HepG2 (cell line): ENCODE data around the gene CENPC. TPM values are rescaled to one million over a fixed set of nuclear protein-coding genes. Genes with fewer than 3 reads are reported as not detected.

Experiments
- ATAC-seq: fragments of 200-7000 bp; cut with Tn5 transposase; 3 replicates; pipeline ENCODE4 v1.9.1; 2020; ENCODE audit warnings: mild to moderate bottlenecking, moderate library complexity
- Bru-seq: library from RNA; stranded (reverse); fragments of 400-500 nt; gene quantifications from one replicate; lab custom pipeline; 2021; lab: Mats Ljungman, UMichigan
- BruChase-seq, 2 experiments: library from RNA; stranded (reverse); fragments of 400-500 nt; gene quantifications; one replicate each; lab custom pipeline; 2021; lab: Mats Ljungman, UMichigan
- BruUV-seq: library from RNA; stranded (reverse); fragments of 400-500 nt; replicated peaks from 2 replicates; lab custom pipeline; 2021; lab: Mats Ljungman, UMichigan
- CTCF ChIA-PET: fragments of 300-600 bp; formaldehyde crosslinking; extraction: SDS; loops from one replicate; lab custom pipeline; 2021; ENCODE audit warnings: low total read pairs, inconsistent platforms, low intra/inter-chr PET ratio; lab: Yijun Ruan, JAX
- POLR2A ChIA-PET: fragments of 350-600 bp; sonication (Branson Sonifier 250); formaldehyde crosslinking; loops from one replicate; lab custom pipeline; 2020; ENCODE audit warnings: antibody characterized with exemption, inconsistent platforms; lab: Yijun Ruan, JAX
- DNase-seq: peaks from one replicate; pipeline ENCODE4 v3.0.0-alpha.2; 2015; ENCODE audit warnings: low spot score
- FAIRE-seq: peaks from 3 replicates; lab custom pipeline; 2011; peaks lifted over from hg19 to GRCh38; lab: Jason Lieb, UNC
- H2AFZ ChIP-seq: one replicate; pipeline ENCODE4 v1.6.1; 2011; ENCODE audit warnings: low read length, inconsistent platforms
- H3K27ac ChIP-seq: fragments of 300-600 bp; 3 replicates; pipeline ENCODE4 v1.8.0; 2011; ENCODE audit warnings: mixed run types, mild to moderate bottlenecking, mixed read lengths, low read length, inconsistent platforms; ENCODE audit not compliant: insufficient read depth; ENCODE audit errors: extremely low read length
- H3K27me3 ChIP-seq, 2 experiments: fragments of 200-600 bp in 1 of 2; 2 replicates in 1 of 2; 3 replicates in 1 of 2; pipeline versions ENCODE4 v1.6.0 to v1.8.0; 2011; ENCODE audit warnings: low read length in 2 of 2, mild to moderate bottlenecking in 2 of 2, moderate library complexity in 2 of 2, inconsistent platforms in 1 of 2; ENCODE audit not compliant: insufficient read depth in 2 of 2, control insufficient read depth in 1 of 2
- H3K36me3 ChIP-seq, 2 experiments: fragments of 200-600 bp in 1 of 2; replicated peaks in 1 of 2; 2 replicates in 1 of 2; 3 replicates in 1 of 2; pipeline versions ENCODE4 v1.5.1 to v1.8.0; 2011; ENCODE audit warnings: low read length in 2 of 2, inconsistent platforms in 1 of 2; ENCODE audit not compliant: insufficient read depth in 2 of 2, control insufficient read depth in 1 of 2
- H3K4me1 ChIP-seq: 2 replicates; pipeline ENCODE4 v1.5.1; 2012; ENCODE audit warnings: low read length, inconsistent platforms; ENCODE audit not compliant: insufficient read depth
- H3K4me2 ChIP-seq: 2 replicates; pipeline ENCODE4 v1.6.0; 2011; ENCODE audit warnings: low read depth, low read length, inconsistent platforms
- H3K4me3 ChIP-seq, 3 experiments: fragments of 200-600 bp in 1 of 3; sonication (generic), shearing (Covaris generic) in 1 of 3; replicated peaks in 1 of 3; 2 replicates each; pipeline ENCODE4 v1.5.1; 2011 to 2016; ENCODE audit warnings: low read length in 3 of 3, inconsistent platforms in 2 of 3, low read depth in 2 of 3, mild to moderate bottlenecking in 2 of 3, control low read depth in 1 of 3, mixed read lengths in 1 of 3; ENCODE audit not compliant: insufficient read depth in 1 of 3
- H3K79me2 ChIP-seq: one replicate; pipeline ENCODE4 v1.6.1; 2011; ENCODE audit warnings: low read length, inconsistent platforms; ENCODE audit not compliant: insufficient read depth
- H3K9ac ChIP-seq: 2 replicates; pipeline ENCODE4 v1.6.0; 2011; ENCODE audit warnings: mild to moderate bottlenecking, low read depth, low read length, inconsistent platforms; ENCODE audit not compliant: insufficient read depth
- H3K9me3 ChIP-seq: 2 replicates; pipeline ENCODE4 v1.5.1; 2012; ENCODE audit warnings: mild to moderate bottlenecking, low read length
- H4K20me1 ChIP-seq: 2 replicates; pipeline ENCODE4 v1.6.0; 2011; ENCODE audit warnings: inconsistent platforms, mild to moderate bottlenecking, low read length, moderate library complexity; ENCODE audit not compliant: insufficient read depth
- HCFC1 ChIP-seq: fragments of 150-350 bp; IDR thresholded peaks from 2 replicates; pipeline ENCODE4 v1.6.1; 2014; ENCODE audit warnings: low read depth, low read length
- MXD4 ChIP-seq: IDR thresholded peaks from 2 replicates; pipeline ENCODE4 v1.6.1; 2016; ENCODE audit warnings: mild to moderate bottlenecking, missing biosample characterization, missing genetic modification reagents
- MYNN ChIP-seq: sonication (generic); formaldehyde crosslinking; IDR thresholded peaks from 2 replicates; pipeline ENCODE4 v1.4.0; 2020; ENCODE audit warnings: mild to moderate bottlenecking, low read depth, missing genetic modification reagents
- NAIF1 ChIP-seq: sonication (generic); formaldehyde crosslinking; IDR thresholded peaks from 2 replicates; pipeline ENCODE4 v1.5.0; 2020; ENCODE audit warnings: mild to moderate bottlenecking, missing genetic modification reagents, borderline replicate concordance
- NCOA5 ChIP-seq: sonication (generic); formaldehyde crosslinking; IDR thresholded peaks from 2 replicates; pipeline ENCODE4 v1.4.0; 2020; ENCODE audit warnings: missing genetic modification reagents
- PAX8 ChIP-seq: sonication (generic); formaldehyde crosslinking; IDR thresholded peaks from 2 replicates; pipeline ENCODE4 v1.8.0; 2022; ENCODE audit warnings: mild to moderate bottlenecking, missing genetic modification reagents, borderline replicate concordance
- SNAI1 ChIP-seq: sonication (generic); formaldehyde crosslinking; IDR thresholded peaks from 2 replicates; pipeline ENCODE4 v1.5.0; 2020; ENCODE audit warnings: mild to moderate bottlenecking, missing genetic modification reagents, borderline replicate concordance
- TRIM24 ChIP-seq: sonication (generic); formaldehyde crosslinking; IDR thresholded peaks from 2 replicates; pipeline ENCODE4 v1.8.0; 2022; ENCODE audit warnings: mild to moderate bottlenecking, missing genetic modification reagents
- ZNF138 ChIP-seq: sonication (generic); formaldehyde crosslinking; IDR thresholded peaks from 2 replicates; pipeline ENCODE4 v1.5.0; 2020; ENCODE audit warnings: mild to moderate bottlenecking, low read depth, missing genetic modification reagents
- ZNF746 ChIP-seq: sonication (generic); formaldehyde crosslinking; IDR thresholded peaks from 2 replicates; pipeline ENCODE4 v1.8.0; 2022; ENCODE audit warnings: mild to moderate bottlenecking, missing genetic modification reagents
- ZNF775 ChIP-seq: sonication (generic); formaldehyde crosslinking; IDR thresholded peaks from 2 replicates; pipeline ENCODE4 v1.4.0; 2020; ENCODE audit warnings: missing genetic modification reagents, mild to moderate bottlenecking, moderate library complexity, borderline replicate concordance
- WGBS: methylation state at CpG from one replicate; pipeline ENCODE4 v1.1.6; 2017; ENCODE audit warnings: low lambda C conversion rate; 5-methylcytosine and 5-hydroxymethylcytosine counted together
- in situ Hi-C: cut with HindIII; loops from 2 replicates; pipeline ENCODE4 v1.10.0; 2017; ENCODE audit warnings: low pct_unique_long_range_greater_than_20kb; ENCODE audit not compliant: extremely low pct_ligation_motif_present
- intact Hi-C: fragments of 100-400 bp; cut with micrococcal nuclease; formaldehyde crosslinking; loops from one replicate; pipeline ENCODE4 v1.10.0; 2022; ENCODE audit not compliant: unreplicated experiment
- long read RNA-seq, 2 experiments: library from RNA in 1 of 2; library from polyadenylated mRNA in 1 of 2; stranded (forward) in 1 of 2; unstranded in 1 of 2; transcript quantifications; one replicate each; pipeline ENCODE4 v2.0.0, GENCODE V29; 2019 to 2022
- polyA minus RNA-seq, 3 experiments: library from RNA; depleted of rRNA, polyadenylated mRNA; stranded (reverse); fragments of >200 nt; gene quantifications; 2 replicates each; pipeline ENCODE4 v1.2.3, GENCODE V29; 2011; ENCODE audit warnings: low replicate concordance in 1 of 3
- polyA plus RNA-seq, 8 experiments: library from polyadenylated mRNA; depleted of rRNA in 3 of 8; stranded (reverse) in 7 of 8; unstranded in 1 of 8; fragments of >200 nt; fragmentation: Illumina TruSeq in 4 of 8; extraction: Trizol in 4 of 8; gene quantifications; 2 replicates each; pipeline versions ENCODE4 v1.2.1 to v1.2.3, GENCODE V29; 2011 to 2016; ENCODE audit warnings: low read depth in 4 of 8, missing spikeins in 1 of 8, mixed read lengths in 1 of 8; ENCODE audit not compliant: insufficient read depth in 1 of 8
- total RNA-seq, 5 experiments: library from RNA; depleted of rRNA; stranded (reverse); fragments of >200 nt; fragmentation: Illumina TruSeq; extraction: Trizol; gene quantifications; 2 replicates each; pipeline ENCODE4 v1.2.3, GENCODE V29; 2016; ENCODE audit warnings: low read depth in 1 of 5

CENPC gene, protein sequence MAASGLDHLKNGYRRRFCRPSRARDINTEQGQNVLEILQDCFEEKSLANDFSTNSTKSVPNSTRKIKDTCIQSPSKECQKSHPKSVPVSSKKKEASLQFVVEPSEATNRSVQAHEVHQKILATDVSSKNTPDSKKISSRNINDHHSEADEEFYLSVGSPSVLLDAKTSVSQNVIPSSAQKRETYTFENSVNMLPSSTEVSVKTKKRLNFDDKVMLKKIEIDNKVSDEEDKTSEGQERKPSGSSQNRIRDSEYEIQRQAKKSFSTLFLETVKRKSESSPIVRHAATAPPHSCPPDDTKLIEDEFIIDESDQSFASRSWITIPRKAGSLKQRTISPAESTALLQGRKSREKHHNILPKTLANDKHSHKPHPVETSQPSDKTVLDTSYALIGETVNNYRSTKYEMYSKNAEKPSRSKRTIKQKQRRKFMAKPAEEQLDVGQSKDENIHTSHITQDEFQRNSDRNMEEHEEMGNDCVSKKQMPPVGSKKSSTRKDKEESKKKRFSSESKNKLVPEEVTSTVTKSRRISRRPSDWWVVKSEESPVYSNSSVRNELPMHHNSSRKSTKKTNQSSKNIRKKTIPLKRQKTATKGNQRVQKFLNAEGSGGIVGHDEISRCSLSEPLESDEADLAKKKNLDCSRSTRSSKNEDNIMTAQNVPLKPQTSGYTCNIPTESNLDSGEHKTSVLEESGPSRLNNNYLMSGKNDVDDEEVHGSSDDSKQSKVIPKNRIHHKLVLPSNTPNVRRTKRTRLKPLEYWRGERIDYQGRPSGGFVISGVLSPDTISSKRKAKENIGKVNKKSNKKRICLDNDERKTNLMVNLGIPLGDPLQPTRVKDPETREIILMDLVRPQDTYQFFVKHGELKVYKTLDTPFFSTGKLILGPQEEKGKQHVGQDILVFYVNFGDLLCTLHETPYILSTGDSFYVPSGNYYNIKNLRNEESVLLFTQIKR
- total RNA-seq (2016; rRNA removed; fragmentation: Illumina TruSeq; extraction: Trizol) = 15.7 and 16.4 TPM in 2 replicates
- 4.8 and 7.5 TPM in 2 replicates for total RNA-seq (2016; cell fraction: cytosol; rRNA removed; fragmentation: Illumina TruSeq; extraction: Trizol; ENCODE audit: low read depth)
- total RNA-seq (2016; cell fraction: insoluble cytoplasmic fraction; rRNA removed; fragmentation: Illumina TruSeq; extraction: Trizol) = 16.0 and 16.4 TPM in 2 replicates
- total RNA-seq (2016; cell fraction: membrane; rRNA removed; fragmentation: Illumina TruSeq; extraction: Trizol) = 4.0 and 4.5 TPM in 2 replicates
- 37.5 and 45.8 TPM in 2 replicates for total RNA-seq (2016; cell fraction: nucleus; rRNA removed; fragmentation: Illumina TruSeq; extraction: Trizol)
- 3.3 and 4.7 TPM in 2 replicates for polyA plus RNA-seq (2011; rRNA removed)
- 1.1 and 1.3 TPM in 2 replicates for polyA plus RNA-seq (2011; cell fraction: cytosol; rRNA removed)
- 5.6 and 6.0 TPM in 2 replicates for polyA plus RNA-seq (2011; cell fraction: nucleus; rRNA removed)
- polyA plus RNA-seq (2012) = 3.2 and 6.3 TPM in 2 replicates
- 0.22 and 0.40 TPM in 2 replicates for polyA plus RNA-seq (2016; cell fraction: cytosol; fragmentation: Illumina TruSeq; extraction: Trizol; ENCODE audit: low read depth)
- polyA plus RNA-seq (2016; cell fraction: insoluble cytoplasmic fraction; fragmentation: Illumina TruSeq; extraction: Trizol; ENCODE audit: low read depth) = 10.2 and 10.9 TPM in 2 replicates
- 0.55 and 0.59 TPM in 2 replicates for polyA plus RNA-seq (2016; cell fraction: membrane; fragmentation: Illumina TruSeq; extraction: Trizol; ENCODE audit: low read depth)
- polyA plus RNA-seq (2016; cell fraction: nucleus; fragmentation: Illumina TruSeq; extraction: Trizol; ENCODE audit: insufficient read depth, low read depth) = 19.2 and 19.7 TPM in 2 replicates
- 4.4 and 6.1 TPM in 2 replicates for polyA minus RNA-seq (2011; rRNA and poly(A)+ RNA removed; ENCODE audit: low replicate concordance)
- polyA minus RNA-seq (2011; cell fraction: cytosol; rRNA and poly(A)+ RNA removed) = 3.5 and 3.8 TPM in 2 replicates
- 60.2 and 78.0 TPM in 2 replicates for polyA minus RNA-seq (2011; cell fraction: nucleus; rRNA and poly(A)+ RNA removed)
- Bru-seq, nascent RNA = percentile 82 among the genes with signal in this experiment
- percentile 65 among the genes with signal in this experiment for BruChase-seq, experiment 1, labeled RNA remaining after a 6-hour chase
- BruChase-seq, experiment 2, labeled RNA remaining after a 2-hour chase = percentile 71 among the genes with signal in this experiment
- long read RNA-seq, experiment 1, partial matches to known transcripts = 6 of 6 reads
- long read RNA-seq, experiment 1, other reads (novel, unspliced or antisense) = 0 of 6 reads
- long read RNA-seq, experiment 2, full-length matches to known transcripts = 3 of 6 reads
- long read RNA-seq, experiment 2, partial matches to known transcripts = 3 of 6 reads
- long read RNA-seq, experiment 2, other reads (novel, unspliced or antisense) = 0 of 6 reads

GRCh38 chr4:67545199-67546003 is at the start of gene CENPC:
CENPC (minus strand) TSS chr4:67545503; CDS start chr4:67545355, 148 bp downstream.
- H3K9ac ChIP-seq = peak within 1 kb of the TSS; percentile 98
- peaks cover 36% of the 10 kb centered on the region for H3K4me1 ChIP-seq
- intact Hi-C loops (loop anchor here (2.0 to 5.0 kb wide), 5 partner anchors 19 to 632 kb away; partner anchors contain the start of gene UBA6), in situ Hi-C loops (loop anchor here (25.0 kb wide), 1 partner anchor 617 kb away; no protein-coding TSS in a partner anchor)
- H2AFZ ChIP-seq = peak within 1 kb of the TSS; percentile 74
- CTCF ChIA-PET = no interaction called here
- H3K9me3 ChIP-seq = no peaks in the 10 kb centered on the region
- FAIRE-seq (peak; percentile 70), DNase-seq (peak; percentile 96), ATAC-seq (peak; percentile 99)
- WGBS = 1% methylated on average over 21 of the region's 53 CpGs
- peak within 1 kb of the TSS; percentile 96 for H3K27ac ChIP-seq
- peaks cover 0 to 8% of the 10 kb centered on the region in 2 experiments; a peak in 2 of 5 replicates for H3K36me3 ChIP-seq
- no peaks in the 10 kb centered on the region for H4K20me1 ChIP-seq
- H3K4me2 ChIP-seq = peak within 1 kb of the TSS; percentile 77
- H3K27me3 ChIP-seq = no peaks in the 10 kb centered on the region
- H3K79me2 ChIP-seq = peaks cover 34% of the 10 kb centered on the region
- H3K4me3 ChIP-seq = peak within 1 kb of the TSS; percentile 94 to 100 (median 96)
- no TSS peak for BruUV-seq
- POLR2A ChIA-PET = interaction anchor here (1.2 to 1.5 kb wide), 3 partner anchors 9 to 156 kb away, joined by 3 to 6 read pairs (median 4); partner anchors contain the start of gene UBA6
- TF ChIP-seq ZNF775 (no peak), PAX8 (CRISPR knock-in tag) (no peak), ZNF138 (CRISPR knock-in tag) (0 out of 2 replicates have a peak, but pooled peaks have one; percentile 12), MXD4 (CRISPR knock-in tag) (peak; percentile 31; the same call in 1 of the 2 replicates), NCOA5 (no peak), TRIM24 (CRISPR knock-in tag) (no peak), ZNF746 (0 out of 2 replicates have a peak, but pooled peaks have one; percentile 22), MYNN (CRISPR knock-in tag) (peak; percentile 64; the same call in 1 of the 2 replicates), NAIF1 (CRISPR knock-in tag) (0 out of 2 replicates have a peak, but pooled peaks have one; percentile 41), HCFC1 (0 out of 2 replicates have a peak, but pooled peaks have one; percentile 18), SNAI1 (no peak)
